Stimulated activated naive CD8-positive, alpha-beta T cell treated with anti-CD3 and anti-CD28 coated beads, Interleukin-15, amount 100 ng/mL, for 72 hours (primary cell): ENCODE data around the gene IGF1R.

ENCODE experiments used
- ATAC-seq: fragments of 150-1000 bp; cut with Tn5 transposase; 2 replicates; pipeline ENCODE4 v1.10.0; 2021; ENCODE audit warnings: mild to moderate bottlenecking, moderate library complexity
- DNase-seq, 2 donors: peaks; one replicate each; pipeline ENCODE4 v3.0.0; 2021 to 2022
- H3K27ac Mint-ChIP-seq, 2 donors: one replicate each; pipeline ENCODE4 v1.8.0; 2022; ENCODE audit warnings: mild to moderate bottlenecking in 2 of 2, mixed read lengths in 2 of 2, moderate library complexity in 2 of 2
- H3K27me3 Mint-ChIP-seq: one replicate; pipeline ENCODE4 v1.8.0; 2022; ENCODE audit warnings: mixed read lengths
- H3K4me1 Mint-ChIP-seq: one replicate; pipeline ENCODE4 v1.8.0; 2022; ENCODE audit warnings: mild to moderate bottlenecking, mixed read lengths
- H3K4me3 Mint-ChIP-seq, 2 donors: one replicate each; pipeline ENCODE4 v1.8.0; 2022; ENCODE audit warnings: mild to moderate bottlenecking in 2 of 2, mixed read lengths in 2 of 2, moderate library complexity in 1 of 2
- H3K9me3 Mint-ChIP-seq, 2 donors: one replicate each; pipeline ENCODE4 v1.8.0; 2022; ENCODE audit warnings: mixed read lengths in 2 of 2

The IGF1R gene

DNA sequence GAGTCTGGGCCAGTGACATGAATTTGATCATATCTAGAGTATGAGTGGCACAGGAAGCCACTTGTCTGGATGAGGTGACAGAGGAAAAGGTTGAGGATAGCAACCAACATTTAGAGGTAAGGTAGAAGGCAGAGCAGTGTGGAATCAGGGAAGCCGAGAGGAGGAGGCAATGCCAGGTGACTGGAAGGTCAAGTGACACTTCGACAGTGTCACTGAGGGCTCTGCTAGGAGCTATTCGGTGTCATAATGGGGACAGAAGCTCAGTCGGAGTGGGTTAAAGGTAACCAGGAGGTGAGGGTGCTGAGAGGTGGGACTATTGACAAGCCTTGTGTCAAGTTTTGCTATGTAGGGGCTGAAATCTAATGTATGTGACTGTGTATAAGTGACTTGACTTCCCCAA is 56.7 kb downstream of the IGF1R start:
- H3K9me3 Mint-ChIP-seq = no peaks in the 10 kb centered on the region
- no peak overlapping the region for H3K27ac Mint-ChIP-seq
- DNase-seq (no peak), ATAC-seq (peak; percentile 31)
- no peak overlapping the region for H3K4me3 Mint-ChIP-seq
- H3K27me3 Mint-ChIP-seq = no peaks in the 10 kb centered on the region
- H3K4me1 Mint-ChIP-seq = peaks cover 22% of the 10 kb centered on the region

DNA sequence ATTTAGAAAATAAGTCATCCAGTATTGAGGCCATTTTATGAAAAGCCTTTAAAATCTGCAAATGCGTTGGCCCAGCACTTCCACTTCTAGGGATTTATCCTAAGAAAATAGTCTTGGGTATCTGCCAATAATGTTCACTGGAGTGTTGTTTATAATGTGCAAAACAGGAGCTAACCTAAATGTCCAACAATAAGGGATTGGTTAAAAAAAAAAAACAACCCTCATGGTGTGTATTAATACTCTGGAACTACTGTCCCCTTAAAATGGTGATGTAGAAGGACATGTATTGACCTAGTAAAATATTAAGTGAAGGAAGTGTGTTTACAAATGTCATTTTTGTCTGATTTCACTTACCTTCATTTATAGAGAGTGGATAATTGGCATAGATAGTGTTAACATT is 58.0 kb downstream of the IGF1R start:
- no peak for ATAC-seq
- H3K27ac Mint-ChIP-seq = no peak overlapping the region
- peaks cover 14% of the 10 kb centered on the region for H3K4me1 Mint-ChIP-seq
- no peaks in the 10 kb centered on the region for H3K27me3 Mint-ChIP-seq
- H3K4me3 Mint-ChIP-seq = no peak overlapping the region
- peaks cover 2% of the 10 kb centered on the region in 2 donors for H3K9me3 Mint-ChIP-seq
- DNase-seq = no peak

DNA sequence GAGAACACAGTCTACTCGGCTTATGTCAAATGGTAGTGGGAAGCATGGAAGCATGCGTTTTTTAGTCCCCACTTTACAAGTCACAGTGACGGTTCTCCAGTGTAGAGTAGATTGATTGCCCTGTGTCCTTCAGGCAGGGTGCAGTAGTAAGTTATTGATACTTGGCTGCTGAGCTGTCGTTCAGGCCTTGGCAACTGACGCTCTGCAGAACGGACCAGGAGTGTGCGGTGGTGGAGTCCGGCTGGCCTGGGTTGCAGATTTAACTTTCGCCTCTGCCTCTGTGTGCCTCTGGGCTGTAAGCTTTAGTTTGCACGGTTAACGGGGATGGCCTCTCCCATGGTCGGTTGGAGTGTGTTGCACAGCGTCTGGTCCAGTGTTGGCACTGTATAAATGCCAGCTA is 58.6 kb downstream of the IGF1R start:
- Mint-ChIP-seq H3K27me3 (no peaks in the 10 kb centered on the region), H3K9me3 (peaks cover 8% of the 10 kb centered on the region in 2 donors), H3K4me3 (no peak overlapping the region), H3K4me1 (peaks cover 14% of the 10 kb centered on the region), H3K27ac (no peak overlapping the region)
- DNase-seq (no peak), ATAC-seq (no peak)

DNA sequence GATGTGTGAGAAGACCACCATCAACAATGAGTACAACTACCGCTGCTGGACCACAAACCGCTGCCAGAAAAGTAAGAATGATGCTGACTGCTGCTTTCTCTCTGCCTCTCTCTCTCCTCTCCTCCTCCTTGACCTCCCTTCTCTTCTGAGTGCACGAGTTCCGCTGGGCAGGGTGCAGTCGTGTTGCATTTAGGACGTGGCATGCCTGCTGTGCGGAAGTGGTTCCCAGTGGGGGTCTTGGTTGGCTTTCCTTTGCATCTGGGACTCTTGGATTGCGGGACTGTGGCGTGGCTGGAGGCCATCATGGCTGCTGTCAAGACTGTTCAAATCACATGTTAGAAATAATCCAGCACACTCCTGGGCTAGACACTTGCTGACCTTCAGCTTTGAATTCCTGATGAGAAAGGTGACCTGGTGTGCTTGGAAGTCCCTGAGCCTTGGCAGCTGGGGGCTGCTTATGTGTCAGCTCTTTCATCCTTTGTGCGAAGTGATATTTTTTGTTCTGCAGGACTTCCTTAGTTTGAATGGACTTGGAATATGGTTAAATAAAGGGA is 59.8 kb downstream of the IGF1R start:
- Mint-ChIP-seq H3K9me3 (peaks cover 12% of the 10 kb centered on the region in 2 donors), H3K27ac (no peak overlapping the region), H3K4me3 (no peak overlapping the region), H3K4me1 (peaks cover 15% of the 10 kb centered on the region), H3K27me3 (no peaks in the 10 kb centered on the region)
- no peak for DNase-seq
- ATAC-seq = no peak

DNA sequence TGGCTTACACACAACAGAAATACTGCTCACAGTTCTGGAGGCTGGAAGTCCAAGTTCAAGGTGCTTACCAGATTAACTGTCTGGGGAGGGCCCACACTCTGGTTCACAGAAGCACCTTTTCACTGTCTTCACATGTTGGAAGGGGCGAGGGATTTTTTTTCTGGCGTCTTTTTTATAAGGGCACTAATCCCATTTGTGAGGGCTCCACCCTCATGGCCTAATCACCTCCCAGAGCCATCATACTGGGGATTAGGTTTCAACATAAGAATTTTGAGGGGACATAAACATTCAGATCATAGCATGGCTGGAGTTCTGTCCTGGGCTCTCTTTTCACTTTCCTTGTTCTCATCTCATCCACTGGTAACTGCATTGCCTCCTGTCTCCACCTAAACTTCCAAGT is 63.5 kb downstream of the IGF1R start:
- H3K27me3 Mint-ChIP-seq = no peaks in the 10 kb centered on the region
- H3K4me1 Mint-ChIP-seq = peaks cover 48% of the 10 kb centered on the region
- H3K9me3 Mint-ChIP-seq = peaks cover 12% of the 10 kb centered on the region in 2 donors
- DNase-seq (no peak), ATAC-seq (no peak)
- H3K4me3 Mint-ChIP-seq = no peak overlapping the region
- H3K27ac Mint-ChIP-seq = no peak overlapping the region

DNA sequence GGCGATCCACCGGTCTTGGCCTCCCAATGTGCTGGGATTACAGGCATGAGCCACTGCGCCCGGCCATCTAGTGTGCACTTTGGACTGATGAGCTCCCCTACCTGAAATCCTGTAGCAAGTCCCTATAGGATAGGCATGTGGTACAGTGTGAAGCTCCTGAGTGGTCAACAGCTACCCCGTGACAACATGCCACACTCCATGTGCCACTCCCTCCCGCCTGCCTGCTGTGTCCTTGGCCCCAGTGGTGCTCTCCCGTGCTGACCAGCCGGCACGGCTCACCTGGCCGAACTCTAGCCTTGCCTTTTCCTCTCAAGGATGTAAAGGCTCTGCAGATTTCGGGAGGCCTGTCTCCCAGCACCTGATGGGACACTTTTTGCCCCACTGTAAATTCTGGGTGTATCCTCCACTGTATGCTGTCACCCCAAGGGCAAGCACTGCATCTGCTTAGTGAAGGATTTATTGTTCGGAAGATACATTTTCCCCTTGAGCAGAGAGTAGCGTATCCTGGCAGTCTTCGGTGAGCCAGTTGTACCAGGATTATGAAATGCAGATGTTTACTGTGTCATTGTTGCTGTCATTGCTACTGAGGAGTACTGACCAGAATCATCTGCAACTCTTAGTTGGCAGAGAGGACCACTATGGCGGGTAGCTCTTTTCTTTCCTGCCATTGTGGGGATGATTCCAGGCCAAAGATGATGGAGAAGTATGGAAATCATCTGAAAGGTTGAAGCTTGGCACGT is 64.7 kb downstream of the IGF1R start:
- Mint-ChIP-seq H3K4me3 (no peak overlapping the region), H3K27me3 (no peaks in the 10 kb centered on the region), H3K27ac (peak overlapping the region in 1 of 2 donors; percentile 74), H3K4me1 (peaks cover 55% of the 10 kb centered on the region), H3K9me3 (peaks cover 12% of the 10 kb centered on the region in 2 donors)
- DNase-seq = no peak
- peak; percentile 54 for ATAC-seq

DNA sequence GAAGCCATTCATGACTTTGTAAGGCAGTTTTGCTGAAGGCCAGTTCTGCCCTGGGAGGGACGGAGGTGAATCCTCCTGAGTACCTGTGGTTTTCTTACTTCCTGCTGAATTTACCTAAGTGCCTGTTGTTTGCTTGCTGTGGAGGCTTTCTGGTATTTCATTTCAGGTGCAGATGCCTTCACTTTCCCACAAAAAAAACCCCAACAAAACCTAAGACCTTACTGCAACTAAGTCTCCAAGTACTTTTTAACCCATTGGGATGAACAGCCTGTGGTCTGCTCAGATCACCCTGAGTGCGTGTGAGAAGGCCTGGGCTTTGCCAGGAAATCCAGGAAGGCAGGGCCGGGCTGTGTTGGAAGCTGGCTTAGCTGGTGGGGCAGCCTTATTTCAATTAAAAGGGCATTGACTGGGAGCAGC is 65.3 kb downstream of the IGF1R start:
- ATAC-seq (peak; percentile 80), DNase-seq (peak in 1 of 2 donors; percentile 27)
- Mint-ChIP-seq H3K4me3 (peak overlapping the region; percentile 25 to 41), H3K9me3 (peaks cover 12% of the 10 kb centered on the region in 2 donors), H3K27ac (no peak overlapping the region), H3K4me1 (peaks cover 61% of the 10 kb centered on the region), H3K27me3 (no peaks in the 10 kb centered on the region)

DNA sequence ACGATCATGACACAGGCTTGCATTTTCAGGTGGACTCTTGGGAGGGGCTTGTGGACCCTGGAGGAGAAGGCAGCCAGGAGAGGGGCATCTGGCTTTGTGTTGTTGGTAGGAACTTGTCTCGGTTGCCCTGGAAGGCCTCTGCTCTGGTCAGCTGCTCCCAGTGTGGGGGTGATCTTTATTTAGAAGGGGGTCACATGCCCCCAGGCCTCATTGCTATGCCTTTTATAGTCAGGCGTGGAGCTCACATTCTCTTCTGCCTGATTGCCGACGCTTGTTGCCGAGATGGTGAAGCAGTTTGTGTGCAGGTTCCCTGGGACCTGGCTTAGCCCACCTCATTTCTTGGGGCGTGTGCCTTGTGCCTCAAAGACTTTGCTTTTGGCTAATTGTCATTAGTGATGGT is 66.6 kb downstream of the IGF1R start:
- peak overlapping the region in 1 of 2 donors; percentile 76 for H3K27ac Mint-ChIP-seq
- DNase-seq (no peak), ATAC-seq (no peak)
- H3K4me3 Mint-ChIP-seq = peak overlapping the region in 1 of 2 donors; percentile 35
- no peaks in the 10 kb centered on the region for H3K27me3 Mint-ChIP-seq
- peaks cover 12% of the 10 kb centered on the region in 2 donors for H3K9me3 Mint-ChIP-seq
- H3K4me1 Mint-ChIP-seq = peaks cover 69% of the 10 kb centered on the region

DNA sequence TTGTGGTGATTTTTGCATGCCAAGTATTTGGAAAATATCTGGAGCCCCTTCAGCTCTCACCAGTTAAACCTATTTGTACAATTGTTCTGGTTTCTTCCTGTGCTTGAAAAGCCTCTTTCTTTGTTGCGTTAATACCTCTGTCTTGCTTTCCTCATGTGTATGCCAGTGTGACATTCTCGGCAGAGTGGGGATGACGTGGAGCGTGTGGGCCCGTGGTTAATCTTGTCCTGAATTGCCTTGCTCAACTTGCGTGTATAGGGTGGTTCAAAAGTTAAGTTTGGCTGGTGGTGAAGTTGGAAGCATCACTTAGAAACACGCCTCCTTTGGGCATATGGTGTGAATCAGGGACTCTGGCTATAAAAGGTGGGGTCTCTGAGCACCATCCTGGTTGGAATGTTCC is 67.1 kb downstream of the IGF1R start:
- no peak overlapping the region for H3K27ac Mint-ChIP-seq
- H3K4me3 Mint-ChIP-seq = peak overlapping the region in 1 of 2 donors; percentile 35

DNA sequence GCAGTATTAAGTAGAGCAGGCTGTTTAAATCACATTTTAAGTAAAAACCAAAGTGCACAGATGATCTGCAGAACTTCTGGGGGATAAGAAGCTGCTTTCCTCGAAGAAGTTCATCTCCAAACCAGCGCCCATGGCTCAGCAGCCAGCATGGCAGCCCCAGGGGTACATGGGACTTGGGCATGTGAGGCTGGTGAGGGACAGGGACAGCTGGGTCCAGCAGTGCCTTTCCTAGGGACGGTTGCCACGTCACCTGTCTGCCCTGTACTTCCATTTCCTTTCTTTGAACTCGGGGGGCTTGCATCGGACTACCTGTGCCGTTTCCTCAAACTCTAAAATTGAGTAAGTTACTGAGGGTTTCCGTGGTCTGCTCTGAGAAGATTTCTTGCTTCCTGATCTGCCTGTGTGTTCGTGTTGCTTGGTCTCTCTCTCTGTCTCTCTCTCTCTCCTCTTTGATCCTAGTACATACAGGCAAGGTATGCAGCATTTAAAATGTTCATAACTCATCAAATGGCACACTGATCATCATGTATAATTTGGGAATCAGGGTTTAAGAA is 67.6 kb downstream of the IGF1R start:
- Mint-ChIP-seq H3K27me3 (no peaks in the 10 kb centered on the region), H3K9me3 (peaks cover 12% of the 10 kb centered on the region in 2 donors), H3K4me1 (peaks cover 78% of the 10 kb centered on the region), H3K27ac (peak overlapping the region in 1 of 2 donors; percentile 53), H3K4me3 (peak overlapping the region; percentile 56 to 60)
- DNase-seq (no peak), ATAC-seq (peak; percentile 53)

More for the DNA sequence above, 67.1 kb downstream of the IGF1R start:
- ATAC-seq (no peak), DNase-seq (no peak)
- Mint-ChIP-seq H3K27me3 (no peaks in the 10 kb centered on the region), H3K4me1 (peaks cover 72% of the 10 kb centered on the region), H3K9me3 (peaks cover 12% of the 10 kb centered on the region in 2 donors)

DNA sequence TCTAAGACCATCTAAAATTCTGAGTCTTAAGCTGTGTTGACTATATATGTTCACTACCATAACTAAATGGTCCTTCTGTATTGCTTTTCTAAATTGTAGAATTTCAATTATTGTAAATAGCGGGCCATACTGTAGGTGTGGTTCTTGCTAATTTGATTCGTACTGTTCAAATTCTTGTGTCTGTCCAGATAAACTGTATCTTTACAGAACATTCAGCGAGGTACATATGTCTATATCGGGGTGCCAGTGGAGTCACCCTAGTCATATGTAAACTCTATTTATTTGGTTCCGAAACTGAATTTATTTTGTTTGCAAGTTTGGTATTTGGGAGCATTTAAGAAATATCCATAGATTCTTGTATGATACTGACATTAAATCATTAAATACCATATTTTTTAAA is 69.0 kb downstream of the IGF1R start:
- no peak for DNase-seq
- Mint-ChIP-seq H3K9me3 (peaks cover under 1% of the 10 kb centered on the region in 2 donors), H3K27me3 (no peaks in the 10 kb centered on the region), H3K4me1 (peaks cover 92% of the 10 kb centered on the region), H3K4me3 (no peak overlapping the region), H3K27ac (no peak overlapping the region)
- no peak for ATAC-seq

DNA sequence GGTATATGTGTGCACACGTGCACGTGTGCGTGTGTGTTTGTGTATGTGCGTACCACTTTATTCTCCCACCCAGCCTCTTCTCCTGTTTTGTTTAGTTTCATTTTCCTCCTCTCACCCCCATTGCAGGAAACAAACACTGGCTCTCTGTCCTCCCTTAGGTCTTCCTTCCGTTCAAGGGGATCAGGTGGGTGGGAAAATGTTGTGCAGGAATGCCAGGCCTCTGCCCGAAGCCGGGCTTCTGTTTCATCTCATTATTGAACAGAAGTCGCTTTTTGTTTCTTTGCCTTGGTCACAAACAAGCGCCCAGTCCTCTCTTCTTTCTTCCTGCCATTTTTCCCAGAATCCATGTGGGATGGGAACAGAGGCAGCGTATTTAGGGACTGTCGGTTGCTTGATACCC is 69.6 kb downstream of the IGF1R start:
- Mint-ChIP-seq H3K27me3 (no peaks in the 10 kb centered on the region), H3K27ac (peak overlapping the region in 1 of 2 donors; percentile 82), H3K4me1 (peaks cover 95% of the 10 kb centered on the region), H3K9me3 (no peaks in the 10 kb centered on the region), H3K4me3 (no peak overlapping the region)
- DNase-seq (no peak), ATAC-seq (no peak)

DNA sequence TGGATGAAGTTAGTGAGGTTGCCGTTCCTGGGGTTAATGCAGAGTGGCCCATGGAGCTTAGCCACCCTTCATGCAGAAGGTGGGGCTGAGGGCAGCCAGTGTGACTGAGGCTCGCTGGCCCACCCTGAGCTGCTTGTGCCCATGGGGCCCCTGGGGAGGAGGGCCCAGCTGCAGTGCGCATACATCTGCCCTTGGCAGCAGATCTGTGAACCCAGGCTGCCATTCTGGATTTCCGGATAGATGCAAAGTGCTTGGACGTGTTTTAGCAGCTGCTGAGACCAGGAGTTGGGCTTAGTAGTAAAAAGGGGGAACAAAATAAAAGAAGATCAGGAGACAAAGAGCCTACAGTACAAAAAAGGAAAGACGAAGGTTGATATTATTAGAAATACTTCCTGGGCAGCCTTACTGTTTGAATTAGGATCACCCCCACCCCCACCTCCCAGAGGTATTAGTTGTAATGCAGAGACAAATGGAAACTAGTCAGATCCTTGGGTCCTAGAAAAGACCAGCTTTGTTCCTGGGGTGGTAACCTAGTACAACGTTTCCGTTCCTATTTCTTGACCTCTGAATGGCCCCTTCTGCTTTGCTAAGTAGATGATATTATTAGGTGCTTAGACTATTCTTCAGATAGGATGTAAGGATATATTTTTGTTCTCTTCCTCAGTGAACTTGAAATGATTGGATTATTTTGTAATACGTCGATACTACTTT is 70.2 kb downstream of the IGF1R start:
- ATAC-seq (no peak), DNase-seq (no peak)
- Mint-ChIP-seq H3K27ac (no peak overlapping the region), H3K9me3 (no peaks in the 10 kb centered on the region), H3K4me3 (no peak overlapping the region), H3K27me3 (no peaks in the 10 kb centered on the region), H3K4me1 (peaks cover 95% of the 10 kb centered on the region)

DNA sequence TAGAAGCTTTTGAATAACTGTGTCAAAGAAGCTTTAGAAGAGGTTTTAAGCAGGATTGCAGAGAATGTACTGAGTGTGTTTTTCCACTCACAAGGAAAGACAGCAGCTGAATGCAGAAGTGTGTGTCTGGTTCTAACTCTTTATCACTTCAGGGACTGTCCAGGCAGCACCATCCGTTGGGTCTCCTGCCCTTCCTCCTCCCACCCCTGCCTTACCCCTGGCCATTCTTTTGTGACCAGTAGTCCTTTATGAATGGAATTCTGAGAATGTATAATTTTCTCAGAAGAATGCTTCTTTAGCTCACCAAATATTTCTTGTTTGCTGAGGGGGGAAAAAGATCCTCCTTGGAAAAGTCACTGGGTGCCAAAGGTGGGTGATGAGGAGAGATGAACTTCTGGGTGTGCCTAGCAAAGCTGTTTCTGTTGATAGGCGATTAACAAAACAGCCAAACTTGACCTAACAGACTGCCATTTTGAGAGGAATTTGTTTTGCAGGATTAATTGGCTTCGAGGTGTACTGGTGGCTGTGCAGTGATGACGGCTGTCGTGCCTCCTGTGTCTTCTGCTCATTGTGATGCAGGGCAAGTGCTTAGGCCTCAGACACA is 70.9 kb downstream of the IGF1R start:
- ATAC-seq (no peak), DNase-seq (no peak)
- H3K27ac Mint-ChIP-seq = no peak overlapping the region
- no peak overlapping the region for H3K4me3 Mint-ChIP-seq
- H3K9me3 Mint-ChIP-seq = no peaks in the 10 kb centered on the region
- peaks cover 92% of the 10 kb centered on the region for H3K4me1 Mint-ChIP-seq
- H3K27me3 Mint-ChIP-seq = no peaks in the 10 kb centered on the region

DNA sequence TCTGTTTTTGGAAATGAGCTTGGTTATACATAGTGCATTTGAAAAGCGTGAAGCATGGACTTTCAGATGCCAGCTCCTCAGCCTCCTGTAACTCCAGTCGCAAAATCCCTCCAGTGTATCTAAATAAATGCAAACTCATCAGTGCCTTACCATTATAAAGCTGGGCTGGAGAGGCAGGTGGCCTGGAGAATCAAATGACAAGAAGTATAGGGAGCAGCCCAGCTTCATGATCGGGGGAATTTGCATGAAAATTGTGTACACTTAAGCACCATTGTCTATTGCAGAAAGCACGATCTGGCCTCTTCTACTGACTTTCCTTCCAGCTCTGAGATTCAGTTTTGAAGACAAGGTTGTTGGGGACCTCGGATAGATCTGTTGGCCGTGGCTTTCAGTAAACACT is 71.7 kb downstream of the IGF1R start:
- no peak overlapping the region for H3K27ac Mint-ChIP-seq

More for the DNA sequence above, 71.7 kb downstream of the IGF1R start:
- DNase-seq (no peak), ATAC-seq (no peak)
- no peak overlapping the region for H3K4me3 Mint-ChIP-seq
- H3K4me1 Mint-ChIP-seq = peaks cover 87% of the 10 kb centered on the region
- H3K27me3 Mint-ChIP-seq = no peaks in the 10 kb centered on the region
- no peaks in the 10 kb centered on the region for H3K9me3 Mint-ChIP-seq
